Hepatocyte (in vitro differentiated cells): ENCODE measurements around the gene SLC16A2. TPM values are rescaled to one million over a fixed set of nuclear protein-coding genes. Genes with fewer than 3 reads are reported as not detected.

Source experiments
- DNase-seq: peaks from one replicate; pipeline ENCODE4 v3.0.0-alpha.2; 2016; ENCODE audit warnings: low spot score
- H2AFZ ChIP-seq: fragments of 200-600 bp; sonication (generic); 2 replicates; pipeline ENCODE4 v1.6.0; 2016; ENCODE audit warnings: antibody characterized with exemption, mild to moderate bottlenecking
- H3K27ac ChIP-seq: fragments of 200-600 bp; sonication (generic); 2 replicates; pipeline ENCODE4 v1.5.1; 2016; ENCODE audit warnings: mild to moderate bottlenecking
- H3K27me3 ChIP-seq: fragments of 200-600 bp; sonication (generic); 2 replicates; pipeline ENCODE4 v1.6.1; 2016
- H3K36me3 ChIP-seq: fragments of 200-600 bp; sonication (generic); replicated peaks from 2 replicates; pipeline ENCODE4 v1.5.1; 2016; ENCODE audit warnings: low read depth; ENCODE audit not compliant: insufficient read depth
- H3K4me1 ChIP-seq: fragments of 200-600 bp; sonication (generic); 2 replicates; pipeline ENCODE4 v1.5.1; 2016; ENCODE audit warnings: mild to moderate bottlenecking, moderate library complexity; ENCODE audit not compliant: insufficient read depth
- H3K4me2 ChIP-seq: fragments of 200-600 bp; sonication (generic); 2 replicates; pipeline ENCODE4 v1.6.0; 2016
- H3K4me3 ChIP-seq: fragments of 200-600 bp; sonication (generic); 2 replicates; pipeline ENCODE4 v1.5.1; 2016; ENCODE audit warnings: mild to moderate bottlenecking
- H3K79me2 ChIP-seq: fragments of 200-600 bp; sonication (generic); 2 replicates; pipeline ENCODE4 v1.6.0; 2017; ENCODE audit warnings: mild to moderate bottlenecking
- H3K9me2 ChIP-seq: fragments of 200-600 bp; sonication (generic); replicated peaks from 2 replicates; pipeline ENCODE4 v1.6.0; 2017; ENCODE audit warnings: mild to moderate bottlenecking; ENCODE audit not compliant: insufficient read depth
- H3K9me3 ChIP-seq: fragments of 200-600 bp; sonication (generic); 2 replicates; pipeline ENCODE4 v1.5.1; 2016; ENCODE audit warnings: low read depth, mild to moderate bottlenecking
- H4K20me1 ChIP-seq: fragments of 200-600 bp; sonication (generic); 2 replicates; pipeline ENCODE4 v1.6.0; 2016; ENCODE audit warnings: mild to moderate bottlenecking; ENCODE audit not compliant: insufficient read depth, poor library complexity, severe bottlenecking
- CTCF ChIP-seq: fragments of 200-600 bp; sonication (generic); IDR thresholded peaks from 2 replicates; pipeline ENCODE4 v1.5.1; 2016; ENCODE audit warnings: antibody characterized with exemption, mild to moderate bottlenecking; ENCODE audit not compliant: poor library complexity
- EZH2 ChIP-seq: fragments of 200-600 bp; sonication (generic); IDR thresholded peaks from 2 replicates; pipeline ENCODE4 v1.6.1; 2016; ENCODE audit warnings: antibody characterized with exemption, mild to moderate bottlenecking, borderline replicate concordance
- EZH2phosphoT487 ChIP-seq: fragments of 200-600 bp; sonication (generic); IDR thresholded peaks from one replicate; pipeline ENCODE4 v1.6.1; 2018; ENCODE audit warnings: antibody characterized with exemption, mild to moderate bottlenecking, low read depth, moderate library complexity; ENCODE audit not compliant: unreplicated experiment, severe bottlenecking
- WGBS: methylation state at CpG from one replicate; pipeline ENCODE4 v1.1.6; 2016; ENCODE audit warnings: low lambda C conversion rate; ENCODE audit errors: missing lambda C conversion rate; 5-methylcytosine and 5-hydroxymethylcytosine counted together
- polyA plus RNA-seq: library from polyadenylated mRNA; unstranded; fragments of >200 nt; fragmentation: Nextera tagmentation; extraction: Ambion mirVana; gene quantifications from 2 replicates; pipeline ENCODE4 v1.2.1, GENCODE V29; 2016
- total RNA-seq: library from RNA; depleted of rRNA; stranded (reverse); fragments of >200 nt; gene quantifications from 2 replicates; pipeline ENCODE4 v1.2.3, GENCODE V29; 2014

Gene SLC16A2
- total and polyA plus RNA-seq, 2 experiments from 2014 or later: 7.7 to 11.2 TPM

DNA sequence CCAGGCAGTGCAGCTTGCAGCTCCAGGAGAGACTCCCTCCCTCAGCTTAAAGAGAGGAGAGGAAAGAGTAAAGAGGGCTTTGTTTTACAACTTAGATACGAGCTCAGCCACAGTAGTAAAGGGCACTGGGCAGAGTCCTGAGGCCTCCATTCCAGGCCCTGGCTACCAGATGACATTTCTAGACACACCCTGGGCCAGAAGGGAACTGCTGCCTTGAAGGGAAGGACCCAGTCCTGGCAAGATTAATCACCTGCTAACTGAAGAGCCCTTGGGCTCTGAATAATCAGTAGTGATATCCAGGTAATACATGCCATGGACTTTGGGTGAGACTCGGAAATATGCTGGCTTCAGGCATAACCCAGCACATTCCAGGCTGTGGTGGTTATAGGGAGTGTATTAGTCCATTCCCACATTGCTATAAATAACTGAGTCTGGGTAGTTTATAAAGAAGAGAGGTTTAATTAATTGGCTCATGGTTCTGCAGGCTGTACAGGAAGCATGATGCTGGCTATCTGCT, 15.3 kb upstream of the SLC16A2 start:
- Histone ChIP-seq H3K4me2 (no peak overlapping the region), H3K79me2 (no peaks in the 10 kb centered on the region), H3K9me2 (no peaks in the 10 kb centered on the region), H3K4me3 (no peak overlapping the region), H3K36me3 (no peaks in the 10 kb centered on the region), H2AFZ (no peak overlapping the region), H4K20me1 (no peaks in the 10 kb centered on the region), H3K9me3 (no peaks in the 10 kb centered on the region), H3K27ac (no peak overlapping the region), H3K4me1 (no peaks in the 10 kb centered on the region), H3K27me3 (no peaks in the 10 kb centered on the region)
- DNase-seq: no peak
- 49% methylated on average over 2 of the region's 2 CpGs for WGBS
- TF ChIP-seq CTCF (no peak), EZH2 (no peak), EZH2phosphoT487 (no peak)

DNA sequence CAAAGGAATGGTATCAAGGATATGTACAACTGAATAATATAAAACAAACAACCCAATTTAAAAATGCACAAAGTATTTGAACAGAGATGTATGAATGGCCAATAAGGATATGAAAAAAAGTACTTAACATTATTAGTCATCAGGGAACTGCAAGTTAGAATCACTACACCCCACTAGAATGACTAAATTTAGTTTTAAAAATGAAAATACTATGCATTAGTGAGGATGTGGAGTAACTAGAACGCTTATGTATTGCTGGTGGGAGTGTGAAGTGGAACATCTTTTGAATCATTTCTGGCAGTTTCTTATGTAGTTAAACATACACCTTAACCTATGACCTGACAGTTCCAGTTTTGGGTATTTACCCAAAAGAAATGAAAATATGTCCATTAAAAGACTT, 13.0 kb upstream of the SLC16A2 start:
- no peaks in the 10 kb centered on the region for H4K20me1 ChIP-seq
- H3K79me2 ChIP-seq: no peaks in the 10 kb centered on the region
- no peaks in the 10 kb centered on the region for H3K9me2 ChIP-seq
- DNase-seq: no peak
- no peak overlapping the region for H3K4me2 ChIP-seq
- H3K27ac ChIP-seq: no peak overlapping the region
- H3K4me3 ChIP-seq: no peak overlapping the region
- no peaks in the 10 kb centered on the region for H3K27me3 ChIP-seq
- no peaks in the 10 kb centered on the region for H3K9me3 ChIP-seq
- H3K36me3 ChIP-seq: no peaks in the 10 kb centered on the region
- no peak for TF ChIP-seq CTCF
- TF ChIP-seq EZH2: no peak
- 79% methylated on average over 1 of the region's 1 CpG for WGBS
- H3K4me1 ChIP-seq: no peaks in the 10 kb centered on the region
- no peak overlapping the region for H2AFZ ChIP-seq

GRCh38 chrX:74419864-74420195, 1.5 kb upstream of the SLC16A2 start:
- DNase-seq: peak; percentile 37
- Histone ChIP-seq H3K4me1 (no peaks in the 10 kb centered on the region), H3K27me3 (no peaks in the 10 kb centered on the region), H3K27ac (peak overlapping the region; percentile 97), H3K4me3 (peak overlapping the region; percentile 52), H3K4me2 (peak overlapping the region; percentile 95), H3K9me2 (no peaks in the 10 kb centered on the region), H2AFZ (peak overlapping the region; percentile 76), H4K20me1 (no peaks in the 10 kb centered on the region), H3K36me3 (no peaks in the 10 kb centered on the region), H3K79me2 (peaks cover 5% of the 10 kb centered on the region), H3K9me3 (no peaks in the 10 kb centered on the region)
- 47% methylated on average over 20 of the region's 20 CpGs for whole genome bisulfite sequencing
- no peak for TF ChIP-seq EZH2
- no peak for TF ChIP-seq EZH2phosphoT487
- no peak for TF ChIP-seq CTCF
